ENCODE measurements around the gene ARFIP1.
"Not testable (repeated sequence)": the region's sequence is repeated elsewhere in the genome, so short reads cannot be mapped to it uniquely, and the experiment has no call there.

Gene ARFIP1

GRCh38 chr4:152843481-152844090 is 63.8 kb downstream of the ARFIP1 start:
- in situ Hi-C loops (cut with MboI; ENCODE audit: low sequenced_read_pairs) = no loop called here

- in situ Hi-C loops (cut with MboI; ENCODE audit: low sequenced_read_pairs) = no loop called here
Measured at GRCh38 chr4:152847376-152847775, 67.6 kb downstream of the ARFIP1 start.

- in situ Hi-C loops (cut with MboI; ENCODE audit: low sequenced_read_pairs) = no loop called here
Measured at GRCh38 chr4:152848508-152848907, 68.8 kb downstream of the ARFIP1 start.

DNA sequence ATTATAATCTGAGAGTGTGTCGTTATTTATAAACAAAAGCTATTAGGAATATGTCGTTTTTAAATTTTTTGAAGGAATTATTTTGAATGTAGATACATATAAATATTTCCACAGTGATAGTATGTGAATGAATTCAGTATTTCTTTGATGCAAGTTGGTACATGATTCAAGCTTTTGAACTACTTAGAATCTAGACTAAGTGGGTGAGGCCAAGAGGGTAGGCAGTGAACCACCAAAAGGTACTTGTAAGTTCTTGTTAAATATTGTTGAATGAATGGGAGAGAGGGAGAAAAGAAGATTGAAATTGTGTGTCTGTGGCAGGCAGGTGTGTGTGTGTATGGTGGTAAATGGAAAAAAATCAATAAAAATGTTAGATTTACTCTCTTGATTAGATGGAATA is 69.6 kb downstream of the ARFIP1 start:
- in situ Hi-C loops (cut with MboI; ENCODE audit: low sequenced_read_pairs) = no loop called here

DNA sequence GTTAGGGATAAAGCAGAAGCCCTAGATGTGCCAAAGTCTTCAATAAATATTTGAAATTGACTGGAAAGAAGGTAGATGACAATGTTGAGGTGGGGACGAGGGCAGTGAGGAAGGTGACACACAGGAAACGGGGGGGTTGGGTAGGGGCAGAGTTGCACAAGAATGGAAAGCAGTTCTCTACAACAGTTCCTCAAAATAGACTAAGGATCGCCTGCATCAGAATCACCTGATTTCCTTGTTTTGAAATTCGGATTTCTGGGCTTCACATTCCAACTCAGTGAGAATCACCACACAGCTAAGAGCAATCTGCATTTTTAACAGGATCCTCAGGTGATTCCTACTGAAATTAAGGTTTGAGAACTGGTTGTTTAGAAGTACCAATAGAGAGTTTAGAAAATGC is 70.6 kb downstream of the ARFIP1 start:
- in situ Hi-C loops (cut with MboI; ENCODE audit: low sequenced_read_pairs) = no loop called here

GRCh38 chr4:152851226-152851625 is 71.5 kb downstream of the ARFIP1 start:
- in situ Hi-C loops (cut with MboI; ENCODE audit: low sequenced_read_pairs) = no loop called here

DNA sequence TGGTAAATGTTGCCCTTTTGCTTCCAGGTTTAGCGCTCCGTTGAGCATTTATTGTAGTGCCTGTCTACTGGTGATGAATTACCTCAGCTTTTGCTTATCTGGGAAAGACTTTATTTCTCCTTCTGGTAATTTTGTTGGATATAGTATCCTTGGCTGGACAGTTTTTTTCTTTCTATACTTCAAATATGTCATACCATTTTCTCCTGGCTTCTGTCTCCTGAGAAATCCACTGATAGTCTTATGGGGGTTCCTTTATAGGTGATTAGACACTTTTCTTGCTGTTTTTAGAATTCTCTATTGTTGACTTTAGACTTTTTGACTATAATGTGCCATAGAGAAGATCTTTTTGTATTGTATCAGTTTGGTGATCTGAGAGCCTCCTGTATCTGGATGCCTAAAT is 73.5 kb downstream of the ARFIP1 start:
- in situ Hi-C loops (cut with MboI; ENCODE audit: low sequenced_read_pairs) = no loop called here

GRCh38 chr4:152854016-152854415 is 74.3 kb downstream of the ARFIP1 start:
- in situ Hi-C loops (cut with MboI; ENCODE audit: low sequenced_read_pairs) = not testable (repeated sequence)

- in situ Hi-C loops (cut with MboI; ENCODE audit: low sequenced_read_pairs) = no loop called here
Measured at GRCh38 chr4:152856960-152857359, 77.2 kb downstream of the ARFIP1 start.

GRCh38 chr4:152858934-152859333 is 79.2 kb downstream of the ARFIP1 start:
- in situ Hi-C loops (cut with MboI; ENCODE audit: low sequenced_read_pairs) = no loop called here

- in situ Hi-C loops (cut with MboI; ENCODE audit: low sequenced_read_pairs) = no loop called here
Measured at GRCh38 chr4:152860046-152860445, 80.3 kb downstream of the ARFIP1 start.

DNA sequence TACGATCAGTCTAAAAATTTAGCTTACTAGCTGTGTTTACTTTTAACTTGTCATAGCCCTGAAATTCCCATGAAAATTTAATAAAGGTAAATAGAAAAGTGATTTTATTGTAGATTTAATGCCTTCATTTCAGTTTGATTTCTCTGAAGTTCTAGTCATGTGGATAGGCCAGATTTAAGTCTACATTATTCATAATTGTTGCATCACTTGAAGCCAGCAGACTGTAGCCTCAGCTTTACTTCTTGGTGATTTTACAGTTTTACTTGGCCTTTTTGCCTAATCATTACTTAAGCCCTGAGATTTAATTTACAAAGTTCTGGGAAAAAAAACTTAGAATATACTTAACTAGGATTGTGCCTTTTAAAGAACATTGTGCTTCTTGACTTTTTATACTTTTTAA is 82.9 kb downstream of the ARFIP1 start:
- in situ Hi-C loops (cut with MboI; ENCODE audit: low sequenced_read_pairs) = no loop called here

GRCh38 chr4:152864361-152864760 is 84.6 kb downstream of the ARFIP1 start:
- in situ Hi-C loops (cut with MboI; ENCODE audit: low sequenced_read_pairs) = no loop called here

- in situ Hi-C loops (cut with MboI; ENCODE audit: low sequenced_read_pairs) = not testable (repeated sequence)
Measured at GRCh38 chr4:152866432-152866993, 86.8 kb downstream of the ARFIP1 start.

DNA sequence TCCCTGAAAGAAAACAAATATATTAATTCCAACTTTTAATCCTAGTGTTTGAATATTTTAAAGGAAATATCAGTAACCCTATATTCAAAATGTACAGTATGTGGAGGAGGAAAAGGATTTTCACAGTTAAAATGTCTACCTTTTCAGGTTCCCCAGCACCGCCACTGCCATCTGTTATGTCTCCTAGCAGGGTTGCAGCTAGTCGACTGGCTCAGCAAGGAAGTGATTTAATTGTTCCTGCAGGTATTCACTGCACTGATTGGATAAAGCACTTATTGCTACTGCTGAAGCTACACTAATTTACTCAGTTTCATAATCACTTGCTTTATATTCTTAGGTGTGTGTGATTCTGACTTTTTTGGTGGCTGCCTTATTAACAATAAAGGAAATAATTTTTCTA is 90.9 kb downstream of the ARFIP1 start:
- in situ Hi-C loops (cut with MboI; ENCODE audit: low sequenced_read_pairs) = no loop called here

DNA sequence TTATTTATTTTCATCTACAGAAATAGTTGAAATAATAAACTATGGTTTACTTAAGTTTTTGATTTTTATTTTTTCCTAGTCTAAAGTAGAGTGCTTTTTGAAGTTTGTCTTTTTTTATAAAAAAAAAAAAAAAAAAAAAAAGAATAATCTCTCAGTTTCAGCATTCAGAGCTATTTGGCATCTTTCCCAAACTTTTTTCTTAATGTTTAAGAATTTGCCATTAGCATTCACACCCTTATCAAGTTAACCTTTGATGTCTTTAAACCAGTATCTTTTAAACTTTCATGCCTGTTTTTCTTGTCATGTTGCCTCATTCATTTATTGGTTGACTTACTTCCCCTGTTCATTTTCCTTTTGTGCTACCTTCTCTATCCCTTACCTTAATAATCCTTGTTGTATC is 95.5 kb downstream of the ARFIP1 start:
- in situ Hi-C loops (cut with MboI; ENCODE audit: low sequenced_read_pairs) = no loop called here

- in situ Hi-C loops (cut with MboI; ENCODE audit: low sequenced_read_pairs) = no loop called here
Measured at GRCh38 chr4:152877868-152878267, 98.1 kb downstream of the ARFIP1 start.

GRCh38 chr4:152880263-152880662 is 100.5 kb downstream of the ARFIP1 start:
- in situ Hi-C loops (cut with MboI; ENCODE audit: low sequenced_read_pairs) = no loop called here

- in situ Hi-C loops (cut with MboI; ENCODE audit: low sequenced_read_pairs) = no loop called here
Measured at GRCh38 chr4:152881974-152882373, 102.2 kb downstream of the ARFIP1 start.

DNA sequence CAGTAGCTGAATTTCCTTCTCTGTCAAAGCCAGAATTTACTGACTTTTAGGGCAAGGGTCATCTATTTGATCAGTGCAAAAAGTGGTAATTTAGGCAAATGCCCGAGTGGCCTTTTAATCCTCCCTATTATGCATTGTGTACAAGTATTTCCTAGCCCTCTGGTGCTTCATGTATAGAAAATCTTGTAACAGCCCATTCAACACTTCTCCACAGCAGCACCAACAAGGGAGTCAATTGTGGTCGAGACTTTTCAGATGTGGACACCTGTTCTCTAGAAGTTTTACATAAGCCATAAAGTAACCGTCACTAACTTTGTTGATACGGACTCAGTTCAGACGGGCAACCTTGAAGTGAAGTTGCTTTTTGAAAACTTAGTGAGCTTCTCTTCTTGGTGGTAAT is 105.4 kb downstream of the ARFIP1 start:
- in situ Hi-C loops (cut with MboI; ENCODE audit: low sequenced_read_pairs) = no loop called here

GRCh38 chr4:152886201-152886600 is 106.4 kb downstream of the ARFIP1 start:
- in situ Hi-C loops (cut with MboI; ENCODE audit: low sequenced_read_pairs) = no loop called here

DNA sequence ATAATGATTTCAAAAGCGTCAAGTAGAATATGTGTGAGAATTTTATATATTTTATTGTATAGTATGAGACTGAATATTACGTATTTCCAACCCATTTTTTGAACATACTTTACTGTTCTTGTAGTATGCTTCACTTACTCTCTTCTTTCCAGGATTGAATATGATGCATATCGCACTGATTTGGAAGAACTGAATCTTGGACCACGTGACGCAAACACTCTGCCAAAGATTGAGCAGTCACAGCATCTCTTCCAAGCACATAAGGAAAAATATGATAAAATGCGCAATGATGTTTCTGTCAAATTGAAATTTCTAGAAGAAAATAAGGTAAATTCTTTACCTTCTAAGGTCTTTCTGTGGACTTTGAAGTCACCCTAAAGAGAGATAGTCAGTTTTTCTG is 108.2 kb downstream of the ARFIP1 start:
- in situ Hi-C loops (cut with MboI; ENCODE audit: low sequenced_read_pairs) = no loop called here

GRCh38 chr4:152892974-152893373 is 113.2 kb downstream of the ARFIP1 start:
- in situ Hi-C loops (cut with MboI; ENCODE audit: low sequenced_read_pairs) = no loop called here

Measured in hTERT RPE-1 (cell line).